Fibroblast of skin of back (primary cell): ENCODE measurements around the gene TMEM245.

Experiments used
- DNase-seq: peaks from one replicate; pipeline ENCODE4 v3.0.0-alpha.2; 2013

The TMEM245 gene

DNA sequence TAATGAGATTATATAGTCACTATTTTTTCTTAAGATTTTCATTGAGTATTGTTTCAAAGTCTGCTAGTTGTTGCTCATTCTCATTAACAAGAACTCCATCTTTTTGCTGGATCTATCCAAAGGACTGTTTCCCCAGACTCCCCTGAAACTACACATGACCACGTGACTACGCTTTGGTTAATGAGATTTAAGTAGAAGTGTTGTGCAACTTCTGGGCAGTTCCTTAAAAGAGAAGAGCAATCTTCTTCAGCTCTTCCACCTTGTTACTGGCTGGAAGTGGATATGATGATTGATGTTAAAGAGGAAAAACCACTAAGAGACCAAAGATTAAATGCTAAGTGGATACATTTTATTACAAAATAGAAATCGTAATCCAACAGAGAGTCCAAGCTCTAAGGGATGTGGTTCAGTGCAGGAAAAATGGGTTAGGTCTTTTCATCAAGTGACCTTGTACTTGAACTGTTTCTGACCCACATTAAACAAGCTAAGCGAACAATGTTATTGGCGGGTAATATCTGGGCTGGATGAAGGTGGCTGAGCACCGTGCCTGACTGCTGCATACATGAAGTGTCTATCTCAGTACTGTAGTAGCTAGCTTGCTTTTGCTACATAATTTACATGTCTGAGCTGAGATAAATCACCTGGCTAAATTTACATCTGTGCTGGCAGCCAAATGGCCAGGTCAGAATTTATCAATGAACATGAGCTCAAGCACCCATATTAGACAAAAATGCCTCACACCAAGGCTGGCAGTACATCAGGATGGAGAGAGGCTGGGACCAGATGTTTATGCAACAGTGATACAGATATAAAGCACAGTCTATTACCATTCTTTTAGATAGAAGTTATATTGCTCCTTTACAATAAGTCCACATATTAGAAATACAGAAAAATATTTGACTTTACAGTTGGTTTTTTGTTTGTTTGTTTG lies 98.9 kb downstream of the TMEM245 start:
- DNase-seq: no peak

DNA sequence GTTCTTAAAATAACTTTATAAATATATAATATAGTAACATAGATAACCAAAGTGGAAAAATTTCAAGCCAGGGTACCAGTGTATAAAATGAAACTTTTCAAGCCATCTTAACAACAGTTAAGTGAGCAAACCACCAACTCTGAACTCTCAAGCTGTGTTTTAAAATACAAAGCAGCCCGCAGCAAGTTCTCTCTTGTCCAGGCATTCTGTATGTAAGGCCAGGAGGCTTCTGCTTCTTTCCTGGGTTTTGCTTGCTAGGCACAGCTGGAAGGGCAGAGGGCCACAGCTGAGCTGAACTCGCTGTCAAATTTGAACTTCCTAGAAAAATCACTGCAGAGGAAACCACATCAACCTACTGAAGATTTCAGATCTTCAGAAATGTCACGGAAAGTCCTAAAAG lies 99.6 kb downstream of the TMEM245 start:
- DNase-seq: no peak

DNA sequence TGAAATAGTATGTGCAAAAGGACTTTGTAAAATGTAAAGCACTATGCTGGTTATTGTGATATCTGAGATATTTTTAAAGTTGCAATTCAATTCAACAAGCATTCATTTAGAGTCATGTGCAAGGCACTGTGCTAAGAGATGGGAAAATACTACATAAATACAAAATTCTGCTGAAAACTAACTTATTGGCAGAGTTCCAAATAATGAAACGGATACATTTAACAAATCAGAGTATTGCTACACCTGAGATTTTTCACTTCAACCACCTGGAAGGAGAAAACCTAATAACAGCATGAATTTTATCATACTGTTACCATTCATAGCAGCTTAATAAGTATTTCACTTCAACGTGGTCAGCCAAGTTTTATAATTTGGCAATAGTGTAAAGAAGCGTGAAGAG lies 100.3 kb downstream of the TMEM245 start:
- DNase-seq: no peak

DNA sequence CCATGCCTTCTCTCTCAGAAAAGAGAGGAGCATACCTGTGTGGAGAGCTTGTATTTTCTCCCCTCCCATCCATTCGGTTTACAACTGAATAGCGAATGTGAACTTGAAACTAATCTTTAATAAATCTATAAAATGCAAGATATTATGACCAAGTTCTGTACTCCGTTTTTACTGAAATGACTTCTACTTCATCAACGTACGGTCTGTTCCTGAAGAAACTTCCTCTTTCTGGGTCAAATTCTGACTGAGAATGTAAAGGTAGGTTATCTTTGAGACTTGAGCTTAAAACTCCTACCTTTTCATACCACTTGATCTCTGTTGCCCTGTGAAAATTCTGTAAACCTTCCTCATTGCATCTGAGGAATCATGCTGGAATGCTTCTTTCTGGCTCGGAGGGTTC lies 102.3 kb downstream of the TMEM245 start:
- DNase-seq: no peak

DNA sequence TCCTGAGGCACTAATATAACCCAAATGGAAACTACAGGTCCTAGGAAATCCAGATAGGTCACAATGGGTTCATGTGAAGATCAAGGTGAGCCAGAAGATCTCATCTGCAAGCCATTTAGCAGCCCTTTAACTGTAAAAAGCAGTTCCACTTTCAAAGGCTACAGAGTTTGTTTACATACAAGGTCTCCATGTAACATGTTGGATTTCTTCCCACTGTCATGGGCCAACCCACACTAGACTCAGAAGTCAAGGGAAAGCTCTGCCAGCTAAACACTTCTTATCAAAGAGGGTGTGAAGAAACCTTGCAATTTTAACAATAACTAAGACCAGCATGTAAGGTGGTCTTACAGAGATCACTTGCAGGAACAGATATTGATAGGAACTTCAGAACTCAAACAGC lies 102.7 kb downstream of the TMEM245 start:
- DNase-seq: no peak

DNA sequence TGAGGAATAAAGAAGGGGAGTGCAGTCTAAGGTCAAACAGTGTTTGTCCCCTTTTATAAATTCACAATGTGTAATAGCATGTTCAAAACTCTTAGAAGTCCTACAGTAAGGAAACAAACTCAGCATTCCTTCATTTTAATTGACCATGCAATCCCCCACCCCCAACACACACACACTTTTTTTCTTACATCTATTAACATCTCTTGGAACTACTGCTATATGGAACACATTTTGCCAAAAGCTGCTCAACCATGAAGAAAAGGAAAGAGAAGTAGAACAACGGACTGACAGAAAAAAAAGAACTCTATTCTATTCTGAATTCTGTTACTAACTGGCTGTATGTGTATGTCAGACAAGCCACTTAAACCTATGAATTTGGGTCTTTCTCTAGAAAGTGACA lies 103.6 kb downstream of the TMEM245 start:
- DNase-seq: no peak

DNA sequence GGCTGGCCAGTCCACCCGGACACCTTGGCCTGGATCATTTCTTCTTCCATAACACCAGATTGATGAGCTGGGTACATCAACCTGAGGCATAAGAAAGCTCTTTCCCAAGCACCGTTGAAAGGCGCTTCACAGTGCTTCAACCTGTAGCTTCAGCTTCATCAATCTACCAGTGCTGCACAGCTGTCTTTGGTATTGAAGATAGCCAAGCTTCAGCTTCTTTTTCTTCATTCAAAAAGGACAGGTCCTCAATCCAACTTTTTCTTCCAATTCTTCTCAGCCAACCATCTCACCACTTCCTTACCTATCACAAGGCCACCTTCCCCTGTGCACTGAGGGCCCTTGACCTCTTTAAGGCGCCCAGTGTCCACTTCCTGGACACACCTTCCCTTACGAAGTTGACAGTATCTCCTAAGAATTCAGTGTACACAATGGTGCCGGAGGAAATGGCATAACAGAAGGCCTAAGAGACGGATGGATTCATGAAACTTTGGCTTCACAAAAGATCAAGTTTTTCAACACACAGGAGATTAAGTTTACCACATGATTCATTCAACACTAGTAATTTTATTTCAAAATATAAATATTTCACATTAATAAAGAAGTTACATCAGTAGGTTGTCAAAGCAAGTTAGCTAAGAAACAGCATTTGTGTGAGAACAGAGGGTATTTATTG lies 105.0 kb downstream of the TMEM245 start:
- no peak for DNase-seq

DNA sequence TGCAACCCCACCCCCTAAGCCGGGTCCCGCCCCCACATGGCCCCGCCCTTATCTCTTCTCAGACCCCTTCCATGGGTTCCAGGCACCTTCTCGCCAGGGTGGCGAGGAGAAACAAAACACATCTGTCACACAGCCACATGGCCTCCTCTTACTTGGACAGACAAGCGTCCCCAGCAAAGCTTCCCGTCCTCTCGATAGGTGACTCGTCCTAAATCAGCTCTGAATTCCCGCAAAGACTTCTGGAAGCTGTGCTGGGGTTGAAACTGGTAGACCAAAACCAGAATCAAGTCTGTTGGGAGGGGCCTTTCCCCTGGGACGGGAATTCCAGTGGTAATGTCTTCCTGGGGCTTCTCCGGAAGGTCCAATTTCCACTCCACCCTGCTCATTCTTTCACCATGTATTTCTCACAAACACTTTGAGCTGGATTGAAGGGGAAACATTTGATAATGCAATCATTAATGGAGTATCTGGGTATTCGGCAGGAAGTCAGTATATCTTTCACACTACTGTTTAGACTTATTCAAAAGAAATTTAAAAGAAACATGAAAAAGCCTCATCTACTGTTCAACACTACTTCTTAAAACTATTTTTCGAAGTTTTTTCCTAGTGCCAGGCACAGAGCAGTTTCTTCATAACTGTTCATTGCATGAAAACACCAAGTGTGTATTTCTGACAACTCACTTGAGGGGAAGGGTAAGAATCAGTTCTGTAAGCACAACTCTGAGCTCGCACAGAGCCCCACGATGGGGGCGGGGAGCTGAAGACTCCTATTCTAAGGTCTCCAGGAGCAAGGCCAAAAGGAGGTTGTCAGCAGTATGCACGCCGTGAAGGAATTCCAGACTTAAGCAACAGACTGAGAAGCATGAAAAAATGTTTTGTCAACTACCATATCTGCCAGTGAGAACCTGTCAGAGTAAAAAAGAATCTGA lies 105.8 kb downstream of the TMEM245 start:
- DNase-seq: peak; percentile 89

DNA sequence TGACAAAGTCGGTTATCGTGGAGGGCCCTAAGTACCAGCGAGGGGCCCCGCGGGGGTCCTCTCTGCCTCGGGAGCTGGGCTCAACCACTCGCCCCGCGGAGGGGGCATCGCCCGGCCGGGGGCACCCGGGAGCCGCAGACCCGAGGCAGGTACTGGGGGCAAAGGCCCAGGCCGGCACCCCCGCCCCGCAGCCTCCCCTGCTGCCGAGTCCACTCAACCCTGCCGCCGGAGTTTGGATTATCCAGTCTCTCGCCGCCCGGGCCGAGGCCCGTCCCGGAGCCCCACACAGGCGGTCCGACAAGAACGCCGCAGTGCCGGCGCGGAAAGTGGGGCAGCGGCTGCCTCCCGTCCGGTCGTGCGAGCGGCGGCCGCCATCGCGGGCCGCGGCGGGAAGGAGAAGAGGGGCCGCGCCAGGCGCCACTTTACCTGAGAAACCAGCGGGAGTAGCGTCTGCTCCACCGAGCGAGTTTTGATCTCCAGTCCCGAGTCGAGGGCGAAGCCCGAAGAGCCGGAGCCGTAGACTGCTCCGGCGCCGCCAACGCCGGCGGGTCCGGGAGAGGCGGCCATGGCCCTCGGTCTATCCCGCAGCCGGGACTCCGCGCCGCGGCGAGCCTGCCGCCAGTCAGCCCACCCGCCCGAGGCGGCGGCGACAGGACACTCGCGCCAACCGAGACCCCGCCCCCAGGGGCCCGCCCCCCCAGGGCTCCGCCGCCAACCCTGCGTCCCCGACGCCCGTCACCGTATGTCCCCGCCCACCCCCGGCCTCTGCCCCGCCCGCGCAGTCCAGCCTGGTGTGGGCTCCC lies 106.7 kb downstream of the TMEM245 start, which contains the start of gene CTNNAL1:
CTNNAL1 (minus strand) TSS at position 624 of the 803 bp plus-strand sequence; CDS start at position 567, 57 bp downstream.
- DNase-seq: peak; percentile 90

DNA sequence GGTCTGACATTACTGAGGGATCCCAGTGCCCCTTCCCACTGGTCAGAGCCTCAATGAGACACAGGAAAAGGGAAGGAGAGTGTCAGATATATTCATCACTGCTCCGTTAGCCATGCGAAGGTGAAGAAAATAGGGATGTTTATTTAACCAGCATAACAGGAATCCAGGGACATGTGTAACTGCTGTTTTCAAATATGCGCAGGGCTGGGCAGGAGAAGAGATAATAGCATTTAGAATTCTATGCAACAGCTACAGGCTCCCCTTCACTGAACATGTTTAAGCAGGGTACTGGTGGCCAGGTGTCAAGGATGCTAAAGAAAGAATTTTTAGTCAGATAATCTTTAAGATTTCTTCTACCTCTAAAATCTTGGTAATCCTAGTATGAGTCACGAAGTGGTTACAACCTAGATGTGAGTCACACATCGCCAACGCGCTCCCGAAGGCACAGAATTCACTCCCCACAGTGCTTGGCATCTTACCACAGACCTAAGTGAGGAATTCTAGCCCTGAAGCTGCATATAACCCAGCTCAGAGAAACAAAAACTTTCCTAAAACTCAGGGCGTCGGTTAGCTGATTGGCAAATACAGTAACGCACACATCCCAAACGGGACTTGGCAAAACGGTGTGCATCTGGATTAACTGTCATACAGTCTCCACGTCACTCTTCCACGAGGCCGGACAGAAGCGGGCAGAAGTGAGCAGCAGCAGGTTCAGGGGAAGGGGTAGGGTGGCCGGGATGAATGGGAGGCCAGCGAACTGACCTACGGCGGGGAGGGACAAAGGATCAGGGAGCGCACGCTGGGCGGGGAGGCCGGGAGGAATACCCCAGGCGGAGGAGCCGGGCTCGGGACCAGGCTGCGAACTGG lies 107.5 kb downstream of the TMEM245 start:
- DNase-seq: peak; percentile 97

DNA sequence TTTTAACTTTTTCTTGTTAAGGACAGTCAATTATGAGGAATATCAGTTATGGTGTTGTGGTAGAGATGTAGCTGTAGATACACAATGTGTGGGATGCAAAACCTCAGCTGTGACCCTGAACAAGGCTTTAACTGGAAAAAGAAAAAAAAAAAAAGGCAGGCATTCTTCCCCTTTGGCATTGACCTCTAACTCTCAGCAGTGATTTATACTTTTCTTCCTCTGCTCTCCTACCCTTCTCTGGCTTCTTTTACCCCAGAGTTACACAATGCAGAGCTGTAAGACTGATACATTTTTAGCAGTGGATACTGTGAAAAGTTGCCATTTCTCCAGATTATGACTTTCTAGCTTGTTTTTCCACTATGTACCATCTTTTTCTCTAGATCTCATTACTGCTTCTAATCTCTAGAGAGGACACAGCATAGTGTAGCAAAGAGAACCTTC lies 108.5 kb downstream of the TMEM245 start:
- no peak for DNase-seq

DNA sequence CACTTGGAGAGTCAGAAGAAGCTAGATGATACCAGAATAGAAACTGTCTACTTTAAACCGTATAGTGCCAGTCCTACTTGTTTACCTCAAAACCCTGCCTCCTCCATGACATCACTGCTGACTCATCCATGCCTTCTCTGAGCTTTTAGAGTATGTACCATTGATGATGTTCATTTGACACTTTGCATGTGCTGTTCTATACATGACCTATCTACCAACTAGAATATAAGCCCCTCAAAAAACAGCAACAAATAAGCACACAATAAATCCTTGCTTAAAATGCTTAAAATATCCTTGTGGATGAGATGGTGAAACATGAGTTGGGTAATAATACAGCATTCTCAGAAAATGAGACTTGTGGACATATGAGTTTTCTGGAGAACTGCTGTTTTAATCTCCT lies 109.0 kb downstream of the TMEM245 start:
- peak; percentile 77 for DNase-seq

DNA sequence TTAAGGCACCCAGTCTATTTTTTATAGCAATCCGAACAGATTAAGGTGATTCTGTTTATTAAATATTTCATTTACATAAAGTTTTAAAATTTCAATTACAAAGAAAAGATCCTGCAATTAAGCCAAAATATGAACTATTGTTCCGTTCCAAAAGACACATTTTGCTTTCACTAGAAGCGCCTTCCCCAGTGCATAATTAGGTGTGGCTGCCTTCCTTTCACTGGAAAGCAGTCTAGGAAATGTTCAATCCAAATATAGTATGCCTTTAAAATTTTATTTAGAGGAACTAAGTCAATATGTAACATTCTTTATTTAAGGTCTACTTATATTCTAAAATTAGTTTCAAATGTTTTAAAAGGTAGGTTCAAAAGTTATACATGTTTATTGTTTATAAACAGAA lies 114.1 kb downstream of the TMEM245 start:
- DNase-seq: no peak

DNA sequence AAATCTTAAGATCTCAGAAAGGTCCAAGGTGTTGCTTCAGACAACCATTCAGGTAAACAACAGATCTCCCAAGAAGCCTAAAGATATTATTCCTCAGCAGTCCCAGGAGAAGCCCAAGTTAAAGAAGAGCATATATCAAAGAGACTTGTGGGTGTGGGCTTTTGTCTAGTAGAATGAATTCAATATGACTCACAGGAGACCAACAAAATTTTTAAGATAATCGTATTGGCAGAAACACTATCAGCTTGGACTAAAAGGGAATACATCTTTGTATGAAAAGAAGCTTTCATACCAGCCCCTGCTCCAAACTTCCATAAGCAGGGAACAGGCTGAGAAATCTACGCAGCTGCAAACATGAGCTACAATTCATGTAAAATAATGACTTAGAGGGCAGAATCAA lies 116.6 kb downstream of the TMEM245 start:
- no peak for DNase-seq

DNA sequence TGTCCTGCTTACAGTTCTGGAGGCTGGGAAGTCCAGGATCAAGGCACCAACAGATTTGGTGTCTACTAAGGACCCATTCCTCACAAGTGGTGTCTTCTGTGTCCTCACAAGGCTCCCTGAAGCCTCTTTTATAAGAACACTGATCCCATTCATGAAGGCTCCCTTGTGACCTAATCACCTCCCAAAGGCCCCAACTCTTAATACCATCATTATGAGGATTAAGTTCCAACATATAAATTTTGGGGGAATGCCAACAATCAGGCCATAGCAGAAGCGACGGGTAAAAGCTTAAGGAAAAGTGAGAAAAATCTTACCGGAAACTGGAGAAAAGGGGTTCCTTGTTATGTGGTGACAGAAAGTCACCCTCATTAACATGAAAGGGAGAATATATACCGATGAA lies 117.6 kb downstream of the TMEM245 start:
- DNase-seq: no peak

DNA sequence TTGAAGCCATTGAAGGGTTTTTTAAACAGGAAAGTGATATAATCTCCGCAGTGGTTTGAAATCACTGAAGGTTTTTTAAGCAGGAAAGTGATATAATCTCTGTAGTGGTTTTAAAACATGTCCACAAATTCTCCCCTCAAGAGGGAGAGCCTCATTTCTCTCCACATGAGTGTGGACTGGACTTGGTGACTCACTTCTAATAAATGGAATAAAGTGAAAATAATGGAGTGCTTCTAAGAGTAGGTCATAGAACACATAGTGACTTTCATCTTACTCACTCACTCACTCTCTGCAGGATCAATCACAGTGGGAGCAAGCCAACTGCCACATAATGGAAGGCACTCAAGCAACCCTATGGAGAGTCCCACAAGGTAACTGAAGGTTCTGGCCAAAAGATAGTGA lies 118.5 kb downstream of the TMEM245 start:
- peak; percentile 94 for DNase-seq

DNA sequence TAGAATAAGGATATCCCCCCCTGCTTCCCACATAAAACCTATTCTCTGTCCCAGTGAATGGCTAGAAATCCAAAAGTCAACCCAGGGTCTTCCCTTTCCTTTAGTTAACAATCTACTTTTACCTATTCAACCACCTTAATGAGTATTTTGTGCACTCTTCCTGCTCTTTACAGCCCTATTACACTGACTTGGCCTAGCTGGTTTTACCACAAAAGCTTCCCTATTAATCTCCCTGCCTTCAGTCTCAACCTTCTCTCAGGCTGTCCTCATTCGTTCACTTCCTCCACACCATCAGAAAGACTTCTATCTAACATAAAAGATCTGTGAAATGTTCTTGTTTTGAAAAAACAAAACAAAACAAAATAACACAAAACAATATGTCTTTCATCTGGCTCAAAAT lies 122.6 kb downstream of the TMEM245 start:
- DNase-seq: no peak

DNA sequence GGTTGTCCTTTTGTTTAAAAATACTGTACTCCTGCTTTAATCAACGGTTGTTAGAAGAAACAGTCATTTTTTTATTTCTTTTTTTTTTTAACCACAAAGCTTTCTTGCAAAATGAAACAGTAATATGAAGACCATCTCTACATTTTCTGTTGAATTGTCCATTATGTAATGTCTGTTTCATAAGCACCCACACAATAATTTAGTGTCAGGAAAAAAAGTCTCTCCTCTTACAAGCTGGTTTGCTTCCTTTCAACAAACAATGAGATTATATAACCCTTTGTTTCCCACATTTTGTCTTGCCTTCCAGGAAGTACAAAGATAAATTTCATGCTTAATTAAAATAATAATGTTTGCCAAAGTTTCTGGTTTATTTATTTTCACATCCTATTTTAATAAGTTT lies 123.1 kb downstream of the TMEM245 start:
- DNase-seq: no peak

DNA sequence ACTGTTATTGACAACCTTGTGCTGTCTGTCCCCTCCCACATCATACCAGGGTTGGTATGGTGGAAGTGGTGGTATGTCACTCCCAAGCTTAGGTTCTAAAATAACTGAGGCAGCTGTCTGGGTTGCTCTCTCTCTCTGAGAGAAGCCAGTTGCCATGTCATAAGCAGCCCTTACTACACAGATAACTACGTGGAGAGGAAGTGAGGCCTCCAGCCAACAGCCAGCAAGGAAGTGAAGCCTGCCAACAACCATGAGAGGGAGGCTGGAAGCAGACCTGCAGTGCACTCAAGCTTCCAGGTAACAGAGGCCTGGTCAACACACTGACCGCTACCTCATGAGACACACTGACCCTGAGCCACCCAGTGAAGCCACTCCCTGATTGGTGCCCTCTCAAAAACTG lies 125.1 kb downstream of the TMEM245 start:
- DNase-seq: no peak

DNA sequence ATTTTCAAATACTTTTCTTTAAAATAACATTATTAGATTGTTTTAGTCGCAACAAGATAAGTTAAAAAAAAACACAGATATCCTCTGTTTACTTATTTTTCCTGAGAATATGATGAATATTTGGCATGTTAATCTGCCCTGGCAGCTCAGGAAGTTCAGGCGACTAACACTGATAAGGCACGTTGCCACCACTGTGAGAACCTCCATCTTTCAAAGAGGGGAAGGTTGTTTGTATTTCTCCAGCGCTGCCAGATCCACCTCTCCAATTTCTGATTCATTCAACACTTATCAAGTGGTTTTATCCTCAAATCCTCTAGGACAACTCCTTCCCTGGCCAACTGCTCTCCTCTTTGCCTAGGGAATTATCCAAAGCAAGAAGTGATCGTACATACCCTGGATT lies 128.3 kb downstream of the TMEM245 start:
- DNase-seq: peak; percentile 72

DNA sequence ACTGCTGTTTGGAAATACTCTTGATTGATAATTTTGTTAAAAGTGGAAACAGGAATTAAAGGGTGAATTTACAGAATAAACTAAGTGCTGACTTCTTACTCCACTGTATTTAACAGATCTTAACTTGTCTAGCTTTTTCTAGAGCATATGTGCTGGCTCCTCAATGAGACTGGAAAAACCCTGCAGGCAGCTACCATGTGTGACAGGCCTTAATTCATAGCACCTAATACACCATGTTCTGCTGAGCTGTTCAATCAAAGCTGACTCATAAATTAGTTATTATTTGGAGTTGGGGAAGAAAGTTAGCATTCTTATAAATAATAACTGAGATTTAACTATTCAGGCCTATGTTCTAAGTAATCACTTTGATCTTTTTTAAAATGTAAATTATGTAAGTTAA lies 135.9 kb downstream of the TMEM245 start:
- DNase-seq: no peak
